DOHH2 (cell line): ENCODE measurements around the gene BANK1.

Experiments used
- H3F3A ChIP-seq: fragments of 200-600 bp; sonication (generic), shearing (Covaris generic); 2 replicates; pipeline ENCODE4 v1.6.0; 2016; ENCODE audit warnings: antibody characterized with exemption, mild to moderate bottlenecking; ENCODE audit not compliant: control insufficient read depth, insufficient read depth
- H3K27ac ChIP-seq: fragments of 200-600 bp; sonication (generic); 2 replicates; pipeline ENCODE4 v1.5.1; 2014; ENCODE audit warnings: low read depth, mild to moderate bottlenecking, low read length, moderate library complexity
- H3K27me3 ChIP-seq: fragments of 200-600 bp; sonication (generic); 2 replicates; pipeline ENCODE4 v1.6.1; 2014; ENCODE audit warnings: mild to moderate bottlenecking, low read length, mixed read lengths; ENCODE audit not compliant: control insufficient read depth
- H3K36me3 ChIP-seq: fragments of 200-600 bp; sonication (generic); 2 replicates; pipeline ENCODE4 v1.6.1; 2014; ENCODE audit warnings: mild to moderate bottlenecking, low read length, moderate library complexity, mixed read lengths; ENCODE audit not compliant: control insufficient read depth
- H3K4me1 ChIP-seq: fragments of 200-600 bp; sonication (generic); 2 replicates; pipeline ENCODE4 v1.6.1; 2014; ENCODE audit warnings: mild to moderate bottlenecking, low read length, mixed read lengths; ENCODE audit not compliant: control insufficient read depth
- H3K4me2 ChIP-seq: fragments of 200-600 bp; sonication (generic); 2 replicates; pipeline ENCODE4 v1.6.0; 2014; ENCODE audit warnings: mild to moderate bottlenecking, low read length, moderate library complexity
- H3K4me3 ChIP-seq: fragments of 200-600 bp; sonication (generic); 2 replicates; pipeline ENCODE4 v1.5.1; 2014; ENCODE audit warnings: mild to moderate bottlenecking, low read length, mixed read lengths
- H3K79me2 ChIP-seq: fragments of 200-600 bp; sonication (generic); 2 replicates; pipeline ENCODE4 v1.6.1; 2014; ENCODE audit warnings: mild to moderate bottlenecking, low read length, mixed read lengths; ENCODE audit not compliant: control insufficient read depth
- H3K9me2 ChIP-seq: fragments of 200-600 bp; sonication (generic); replicated peaks from 2 replicates; pipeline ENCODE4 v1.6.1; 2014; ENCODE audit warnings: mild to moderate bottlenecking, low read length, mixed read lengths; ENCODE audit not compliant: control insufficient read depth
- H3K9me3 ChIP-seq: fragments of 200-600 bp; sonication (generic); 2 replicates; pipeline ENCODE4 v1.6.1; 2014; ENCODE audit warnings: antibody characterized with exemption, low read length, mixed read lengths; ENCODE audit not compliant: control insufficient read depth, insufficient read depth
- H4K20me1 ChIP-seq: fragments of 200-600 bp; sonication (generic); 2 replicates; pipeline ENCODE4 v1.6.0; 2014; ENCODE audit warnings: low read depth, mild to moderate bottlenecking, antibody characterized with exemption, low read length, moderate library complexity; ENCODE audit not compliant: control insufficient read depth, insufficient read depth
- CTCF ChIP-seq: fragments of 200-600 bp; sonication (generic); IDR thresholded peaks from one replicate; pipeline ENCODE4 v1.5.1; 2014; ENCODE audit warnings: antibody characterized with exemption, mild to moderate bottlenecking, low read depth, low read length; ENCODE audit not compliant: poor library complexity, severe bottlenecking
- EZH2phosphoT487 ChIP-seq: fragments of 200-600 bp; sonication (generic); IDR thresholded peaks from 2 replicates; pipeline ENCODE4 v1.6.1; 2017; ENCODE audit warnings: borderline replicate concordance, mild to moderate bottlenecking, antibody characterized with exemption, low read length, moderate library complexity, mixed read lengths

The BANK1 gene

DNA sequence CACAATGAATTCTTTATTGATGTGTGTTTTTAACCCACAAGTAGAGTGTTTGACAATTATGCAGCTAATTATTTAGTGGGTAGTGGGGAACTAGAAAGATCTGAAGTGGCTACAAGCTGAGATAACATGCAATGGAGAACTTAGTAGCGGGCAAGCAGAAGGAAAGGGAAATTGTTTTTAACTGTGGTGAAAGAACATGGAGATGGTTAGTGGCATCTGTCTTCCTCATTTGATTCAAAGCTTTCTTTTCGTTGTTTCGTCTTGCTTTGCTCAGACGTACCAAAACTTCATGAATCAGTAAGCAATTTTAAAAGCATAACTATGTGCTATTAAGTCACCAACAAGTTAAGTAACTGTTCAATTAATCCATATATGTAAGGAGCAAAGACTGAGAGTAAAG lies 169.9 kb downstream of the BANK1 start:
- H3K9me2 ChIP-seq, result no peaks in the 10 kb centered on the region
- no peaks in the 10 kb centered on the region for H3K79me2 ChIP-seq
- H4K20me1 ChIP-seq, result no peaks in the 10 kb centered on the region
- no peaks in the 10 kb centered on the region for H3K4me1 ChIP-seq
- no peak overlapping the region for H3K4me2 ChIP-seq
- H3K4me3 ChIP-seq, result no peak overlapping the region
- no peaks in the 10 kb centered on the region for H3F3A ChIP-seq
- H3K36me3 ChIP-seq, result no peaks in the 10 kb centered on the region
- TF ChIP-seq CTCF, result no peak
- TF ChIP-seq EZH2phosphoT487, result no peak
- no peak overlapping the region for H3K27ac ChIP-seq
- H3K9me3 ChIP-seq, result no peaks in the 10 kb centered on the region
- H3K27me3 ChIP-seq, result no peaks in the 10 kb centered on the region

- H3K36me3 ChIP-seq, result no peaks in the 10 kb centered on the region
- no peaks in the 10 kb centered on the region for H3K9me2 ChIP-seq
- H3K27me3 ChIP-seq, result no peaks in the 10 kb centered on the region
- no peaks in the 10 kb centered on the region for H3K9me3 ChIP-seq
- TF ChIP-seq EZH2phosphoT487 (no peak), CTCF (no peak)
- no peak overlapping the region for H3K27ac ChIP-seq
- H3K79me2 ChIP-seq, result no peaks in the 10 kb centered on the region
- no peaks in the 10 kb centered on the region for H3K4me1 ChIP-seq
- H4K20me1 ChIP-seq, result no peaks in the 10 kb centered on the region
- H3K4me2 ChIP-seq, result no peak overlapping the region
- H3K4me3 ChIP-seq, result no peak overlapping the region
- H3F3A ChIP-seq, result no peaks in the 10 kb centered on the region
Measured at GRCh38 chr4:101961144-101961543, 170.6 kb downstream of the BANK1 start.

DNA sequence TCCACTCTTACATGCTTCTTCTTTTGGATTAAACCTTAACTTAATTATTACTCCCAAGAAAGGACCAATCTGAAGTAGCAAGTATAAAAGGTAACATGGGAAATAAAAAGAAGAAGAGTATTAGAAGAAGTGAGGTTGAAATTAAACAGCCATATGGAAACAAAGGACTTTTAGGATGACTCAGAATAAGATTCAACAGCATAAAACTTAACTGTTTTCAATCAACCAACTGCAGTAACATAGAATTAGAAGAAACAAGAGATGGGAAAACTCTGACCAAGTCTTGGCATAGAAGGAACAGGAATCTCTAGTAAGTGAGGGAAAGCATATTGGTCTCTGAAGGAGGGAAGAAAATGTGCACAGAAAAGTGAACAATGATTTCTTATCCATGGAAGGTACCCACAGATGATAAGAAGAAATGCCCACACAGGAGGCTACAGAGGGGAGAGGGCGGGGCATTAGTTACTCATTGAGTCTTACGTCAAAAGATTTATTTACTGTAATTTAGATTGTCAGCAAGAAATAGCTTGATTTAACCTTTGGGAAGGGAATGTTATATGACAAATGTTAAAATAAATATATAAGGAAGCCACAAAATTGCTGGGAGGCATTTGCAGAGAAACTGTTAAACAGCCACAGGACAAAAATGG lies 177.3 kb downstream of the BANK1 start:
- Histone ChIP-seq H3K4me1 (no peaks in the 10 kb centered on the region), H3K79me2 (no peaks in the 10 kb centered on the region), H3F3A (no peaks in the 10 kb centered on the region), H3K27me3 (no peaks in the 10 kb centered on the region), H3K36me3 (no peaks in the 10 kb centered on the region), H4K20me1 (no peaks in the 10 kb centered on the region), H3K9me3 (no peaks in the 10 kb centered on the region), H3K4me3 (no peak overlapping the region), H3K4me2 (no peak overlapping the region), H3K27ac (no peak overlapping the region), H3K9me2 (no peaks in the 10 kb centered on the region)
- TF ChIP-seq CTCF, result no peak
- TF ChIP-seq EZH2phosphoT487, result no peak
